Measurements from ENCODE around the gene LRCH3.

Gene LRCH3

GRCh38 chr3:197833930-197834715, 43.1 kb downstream of the LRCH3 start:
- DNase-seq (ENCODE audit: low read depth in 1 of 2, low spot score in 1 of 2), result no peak

DNA sequence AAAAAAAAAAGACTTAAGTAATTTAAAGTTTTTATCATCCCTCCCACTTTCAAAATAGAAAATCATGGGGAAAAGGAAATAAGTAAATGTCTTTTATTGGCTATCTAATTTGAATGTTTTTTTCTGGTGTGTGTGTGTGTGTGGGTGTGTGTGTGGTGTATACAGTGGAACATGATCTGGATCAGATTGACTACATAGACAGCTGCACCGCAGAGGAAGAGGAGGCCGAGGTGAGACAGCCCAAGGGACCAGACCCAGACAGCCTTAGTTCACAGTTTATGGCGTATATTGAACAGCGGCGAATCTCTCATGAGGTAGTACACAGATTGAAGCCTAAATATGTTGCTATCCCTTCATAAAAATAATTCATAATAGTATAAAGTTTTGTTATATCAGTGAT, 44.5 kb downstream of the LRCH3 start:
- no peak for DNase-seq (ENCODE audit: low read depth in 1 of 2, low spot score in 1 of 2)

DNA sequence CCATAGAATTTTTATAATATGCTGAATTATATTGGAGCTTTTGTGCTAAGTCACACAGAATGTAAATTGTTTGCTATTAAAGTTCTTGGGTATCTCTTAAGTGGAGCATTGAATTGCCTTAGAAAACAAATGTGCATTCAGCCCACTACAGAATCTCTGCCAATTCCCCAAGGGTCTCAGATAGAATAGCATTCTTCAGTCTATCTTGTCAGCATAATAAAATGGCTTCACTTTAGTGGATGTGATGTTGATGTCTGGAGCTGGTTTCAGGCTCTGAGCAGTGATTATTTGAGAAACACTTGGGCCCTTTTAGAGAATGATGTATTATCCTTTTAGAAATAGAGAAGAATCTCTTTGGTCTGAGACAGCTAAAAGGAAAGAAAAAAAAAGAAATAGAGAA, 45.2 kb downstream of the LRCH3 start:
- DNase-seq (ENCODE audit: low read depth in 1 of 2, low spot score in 1 of 2), result no peak

GRCh38 chr3:197837282-197837681, 46.2 kb downstream of the LRCH3 start:
- no peak for DNase-seq (ENCODE audit: low read depth in 1 of 2, low spot score in 1 of 2)

DNA sequence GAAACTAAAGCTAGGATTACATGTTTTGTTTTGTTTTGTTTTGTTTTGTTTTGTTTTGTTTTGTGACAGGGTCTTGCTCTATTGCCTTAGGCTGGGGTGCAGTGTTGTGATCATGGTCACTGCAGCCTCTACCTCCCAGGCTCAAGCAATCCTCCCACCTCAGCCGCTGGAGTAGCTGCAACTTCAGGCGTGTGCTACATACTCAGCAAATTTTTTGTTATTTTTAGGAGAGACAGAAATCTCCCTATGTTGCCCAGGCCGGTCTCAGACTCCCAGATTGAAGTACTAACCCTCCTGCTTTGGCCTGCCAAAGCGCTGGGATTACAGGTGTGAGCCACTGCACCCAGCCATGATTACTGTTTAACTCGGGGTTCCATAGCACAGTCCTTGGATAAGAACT, 50.7 kb downstream of the LRCH3 start:
- no peak for DNase-seq (ENCODE audit: low read depth in 1 of 2, low spot score in 1 of 2)

GRCh38 chr3:197846491-197846890, 55.4 kb downstream of the LRCH3 start:
- no peak for DNase-seq (ENCODE audit: low read depth in 1 of 2, low spot score in 1 of 2)

DNA sequence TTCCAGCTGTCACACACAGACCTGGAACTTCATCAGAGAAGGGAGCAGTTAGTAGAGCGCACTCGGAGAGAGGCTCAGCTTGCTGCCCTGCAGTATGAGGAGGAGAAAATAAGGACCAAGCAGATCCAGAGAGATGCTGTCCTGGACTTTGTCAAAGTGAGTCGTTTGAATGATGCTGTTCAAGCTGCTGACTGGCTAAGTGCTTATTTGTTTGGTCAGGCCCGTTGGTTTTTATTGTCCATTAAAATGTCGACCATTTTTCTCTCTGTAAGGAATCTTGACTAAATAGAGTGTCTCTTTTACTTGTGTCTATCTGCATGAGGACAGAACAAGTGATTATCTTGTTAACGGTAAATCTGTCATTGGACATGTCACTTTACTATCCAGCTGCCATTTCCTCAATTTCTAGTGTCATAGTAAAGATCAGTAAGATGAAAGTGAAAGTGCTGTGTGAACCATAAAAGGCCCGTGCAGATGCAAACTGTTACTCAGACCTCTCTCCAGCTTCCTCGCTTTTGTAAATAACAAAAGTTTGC, 56.9 kb downstream of the LRCH3 start:
- DNase-seq (ENCODE audit: low read depth in 1 of 2, low spot score in 1 of 2), result no peak

DNA sequence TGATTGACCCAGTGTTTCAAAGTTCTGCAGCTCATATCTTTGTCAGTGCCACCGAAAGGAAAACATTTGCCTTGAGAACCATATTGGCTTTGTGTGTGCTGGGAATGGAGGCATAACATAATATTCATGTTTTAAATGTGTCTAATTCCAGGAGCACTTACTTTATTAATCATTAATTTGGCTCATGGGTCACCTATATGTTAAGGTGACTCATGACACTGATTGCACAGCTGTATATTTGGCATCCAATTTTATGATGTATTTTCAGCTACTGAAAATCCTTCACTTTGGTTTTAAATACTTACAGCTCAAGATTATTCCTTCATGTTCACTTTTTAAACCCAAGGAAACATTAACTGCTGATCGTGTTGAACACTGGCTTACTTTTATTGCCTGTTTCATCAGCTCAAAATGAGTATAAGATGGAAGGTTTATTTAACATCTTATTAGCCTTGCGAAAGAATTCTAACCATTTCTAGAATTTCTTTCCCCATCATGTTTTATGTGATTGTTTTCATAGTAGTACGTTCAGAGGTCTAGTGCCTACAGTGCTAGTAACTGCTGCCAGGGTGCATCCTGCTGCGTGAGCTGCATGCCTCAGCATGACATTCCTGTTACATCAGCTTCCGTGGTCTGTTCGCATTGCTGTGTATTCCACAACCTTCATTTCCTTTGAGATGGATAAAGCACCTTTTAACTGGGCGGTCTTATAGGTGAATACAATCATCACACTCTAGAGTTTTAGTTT, 63.7 kb downstream of the LRCH3 start:
- DNase-seq (ENCODE audit: low read depth in 1 of 2, low spot score in 1 of 2), result no peak

DNA sequence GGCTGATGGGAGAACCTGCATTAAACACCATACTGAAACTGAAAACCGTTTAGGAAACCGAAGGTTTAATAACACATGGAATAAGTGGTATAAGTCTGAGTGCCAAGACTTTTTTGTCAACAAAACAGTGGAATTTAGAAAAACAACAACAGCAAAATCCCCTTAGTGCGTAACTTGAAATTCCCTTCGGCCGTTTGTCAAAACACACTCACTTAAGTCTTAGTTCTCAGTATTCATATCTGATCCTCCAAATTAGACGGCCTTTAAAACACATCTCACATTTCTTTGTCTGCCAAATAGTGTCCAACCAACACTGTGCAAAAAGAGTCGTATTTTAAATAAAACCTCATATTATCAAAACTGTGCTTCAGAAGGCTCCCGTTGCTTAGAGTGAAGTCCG, 64.5 kb downstream of the LRCH3 start:
- no peak for DNase-seq (ENCODE audit: low read depth in 1 of 2, low spot score in 1 of 2)

GRCh38 chr3:197856199-197856816, 65.3 kb downstream of the LRCH3 start:
- DNase-seq (ENCODE audit: low read depth in 1 of 2, low spot score in 1 of 2), result no peak

DNA sequence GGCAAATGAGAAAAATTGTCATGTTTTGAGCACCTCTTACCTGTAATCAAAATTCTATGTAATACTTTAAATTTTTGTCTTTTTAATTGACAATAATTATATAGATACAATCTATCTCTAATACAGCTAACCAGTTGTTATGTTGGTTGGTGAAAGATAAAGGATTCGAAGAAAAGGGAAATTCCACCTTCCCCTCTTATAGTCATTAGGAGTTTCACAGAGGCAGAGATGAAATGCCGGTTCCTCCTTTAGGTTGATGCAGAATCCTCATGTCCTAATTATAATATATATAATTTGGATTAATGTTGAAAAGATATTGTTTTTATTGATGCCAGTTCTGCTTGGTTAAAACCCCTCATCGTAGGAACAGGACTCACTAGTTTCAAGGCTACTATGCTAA, 67.1 kb downstream of the LRCH3 start:
- no peak for DNase-seq (ENCODE audit: low read depth in 1 of 2, low spot score in 1 of 2)

DNA sequence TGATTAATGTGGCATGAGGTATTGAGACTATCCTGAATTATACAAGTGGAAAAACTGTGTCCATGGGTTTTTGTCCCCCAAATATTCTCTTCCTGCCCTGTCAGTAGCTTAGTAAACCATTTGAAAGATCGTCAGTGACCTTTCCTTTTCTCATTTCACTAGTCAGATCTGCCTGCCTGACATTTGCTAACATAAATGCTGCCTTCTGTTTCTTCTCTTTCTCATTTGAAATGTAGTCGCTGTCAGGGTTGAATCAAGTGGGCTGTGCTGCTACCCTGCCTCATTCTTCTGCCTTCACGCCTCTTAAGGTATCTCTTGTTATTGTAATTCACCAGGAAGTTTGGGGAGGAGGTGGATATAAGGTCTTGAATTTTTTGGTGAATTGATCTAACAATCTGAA, 67.5 kb downstream of the LRCH3 start:
- no peak for DNase-seq (ENCODE audit: low read depth in 1 of 2, low spot score in 1 of 2)

DNA sequence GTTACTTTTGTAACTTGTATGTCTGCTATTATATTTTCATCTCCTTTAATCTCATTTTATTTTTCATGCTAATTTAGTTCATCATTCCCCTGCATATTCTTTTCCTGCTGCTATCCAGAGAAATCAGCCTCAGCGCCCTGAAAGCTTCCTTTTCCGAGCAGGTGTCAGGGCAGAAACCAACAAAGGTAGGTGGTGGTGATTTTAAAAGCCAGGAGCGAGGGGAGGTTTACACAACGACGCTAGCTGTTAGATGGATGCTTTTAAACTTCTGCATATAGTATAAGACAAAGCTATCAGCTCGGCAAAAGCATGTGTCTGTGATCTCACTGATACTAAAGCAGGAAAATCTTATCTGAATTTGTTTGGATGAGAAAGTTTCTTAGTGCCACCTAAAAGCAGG, 75.0 kb downstream of the LRCH3 start:
- no peak for DNase-seq (ENCODE audit: low read depth in 1 of 2, low spot score in 1 of 2)

DNA sequence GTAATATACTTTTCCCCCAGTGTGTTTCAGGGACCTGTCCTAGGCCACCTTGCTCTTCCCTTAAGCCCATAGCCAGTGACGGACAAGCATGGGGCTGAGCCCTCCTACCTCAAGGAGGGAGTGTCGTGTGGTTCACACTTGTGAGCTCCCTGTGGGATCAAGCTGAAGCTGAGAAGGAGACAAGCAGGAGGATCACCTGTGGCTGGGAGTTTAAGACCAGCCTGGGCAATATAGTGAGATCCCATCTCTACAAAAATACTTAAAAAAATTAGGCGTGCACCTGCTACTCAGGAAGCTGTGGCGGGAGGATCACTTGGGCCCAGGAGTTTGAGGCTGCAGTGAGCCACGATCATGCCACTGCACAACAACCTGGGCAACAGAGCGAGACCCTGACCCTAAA, 82.3 kb downstream of the LRCH3 start:
- DNase-seq (ENCODE audit: low read depth in 1 of 2, low spot score in 1 of 2), result no peak

GRCh38 chr3:197874064-197874463, 83.0 kb downstream of the LRCH3 start:
- DNase-seq (ENCODE audit: low read depth in 1 of 2, low spot score in 1 of 2), result no peak

DNA sequence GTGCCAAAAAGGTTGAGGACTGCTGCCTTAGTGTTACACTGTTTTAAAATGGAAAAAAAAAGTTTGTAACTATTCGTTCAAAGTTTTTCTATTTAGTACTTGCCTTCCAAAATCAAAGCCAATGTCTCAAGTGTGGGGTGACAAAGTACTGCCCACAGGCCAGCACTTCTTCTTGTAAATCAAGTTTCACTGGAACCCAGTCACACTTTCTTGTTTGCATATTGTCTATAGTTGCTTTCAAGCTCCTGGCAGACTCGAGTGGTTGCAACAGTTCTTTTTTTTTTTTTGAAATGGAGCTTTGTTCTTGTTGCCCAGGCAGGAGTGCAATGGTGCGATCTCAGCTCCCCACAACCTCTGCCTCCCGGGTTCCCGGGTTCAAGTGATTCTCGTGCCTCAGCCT, 83.6 kb downstream of the LRCH3 start:
- DNase-seq (ENCODE audit: low read depth in 1 of 2, low spot score in 1 of 2), result no peak

- no peak for DNase-seq (ENCODE audit: low read depth in 1 of 2, low spot score in 1 of 2)
Measured at GRCh38 chr3:197877902-197878301, 86.8 kb downstream of the LRCH3 start.

DNA sequence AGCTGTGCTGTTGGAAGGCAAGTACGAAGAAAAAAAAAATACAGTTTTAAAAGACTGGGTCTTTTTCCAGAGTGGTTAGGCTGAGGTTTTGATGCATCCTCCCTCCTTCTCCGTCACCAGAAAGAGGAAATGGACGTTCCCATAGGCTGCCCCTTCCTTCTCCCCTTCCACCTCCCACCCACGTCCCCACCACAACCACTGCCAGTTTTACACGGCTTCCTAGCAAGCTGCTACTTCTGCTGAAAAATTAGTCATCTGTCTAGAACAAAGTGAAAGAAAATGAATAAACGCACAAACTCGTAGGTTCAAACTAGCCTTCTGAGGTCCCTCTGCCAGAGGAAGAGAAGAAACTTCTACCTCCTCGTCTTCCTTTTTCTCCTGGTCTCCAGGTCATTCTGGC, 87.4 kb downstream of the LRCH3 start:
- DNase-seq (ENCODE audit: low read depth in 1 of 2, low spot score in 1 of 2), result no peak

DNA sequence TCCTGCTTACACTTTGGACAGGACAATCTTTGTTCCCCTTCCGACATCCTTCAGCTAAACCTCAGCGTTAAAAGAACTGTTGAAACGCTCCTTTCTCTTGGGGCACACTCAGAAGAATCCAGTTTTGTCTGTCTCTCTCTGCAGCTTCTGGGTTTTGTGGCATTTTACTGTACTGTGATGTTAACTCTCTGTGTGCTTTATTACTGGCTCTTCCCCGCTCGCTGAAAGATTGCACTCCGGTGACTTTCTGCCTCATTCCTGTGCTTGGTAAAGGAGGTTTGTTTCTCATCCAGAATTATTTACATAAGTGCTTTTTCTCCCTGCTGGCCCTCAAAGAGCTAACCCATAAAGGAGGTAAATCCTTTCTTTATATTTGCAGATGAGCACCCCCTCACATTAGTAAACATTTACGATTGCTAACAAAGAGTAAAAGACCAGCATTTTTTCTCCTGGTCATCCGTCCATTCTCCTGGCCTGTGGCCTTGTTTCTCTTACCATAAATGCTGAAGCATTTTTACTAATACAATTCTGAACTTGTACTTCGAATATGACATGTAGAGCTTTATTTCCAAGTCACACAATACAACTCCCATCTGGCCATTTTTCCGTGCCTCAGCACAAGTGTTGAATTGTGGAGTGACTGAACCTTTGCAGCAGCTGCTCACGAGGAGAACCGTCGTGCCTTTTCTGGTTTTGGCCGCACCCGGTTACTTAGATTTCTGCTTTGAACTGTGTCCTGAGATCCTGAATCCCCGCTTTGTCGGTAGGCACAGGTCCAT, 89.6 kb downstream of the LRCH3 start:
- no peak for DNase-seq (ENCODE audit: low read depth in 1 of 2, low spot score in 1 of 2)

DNA sequence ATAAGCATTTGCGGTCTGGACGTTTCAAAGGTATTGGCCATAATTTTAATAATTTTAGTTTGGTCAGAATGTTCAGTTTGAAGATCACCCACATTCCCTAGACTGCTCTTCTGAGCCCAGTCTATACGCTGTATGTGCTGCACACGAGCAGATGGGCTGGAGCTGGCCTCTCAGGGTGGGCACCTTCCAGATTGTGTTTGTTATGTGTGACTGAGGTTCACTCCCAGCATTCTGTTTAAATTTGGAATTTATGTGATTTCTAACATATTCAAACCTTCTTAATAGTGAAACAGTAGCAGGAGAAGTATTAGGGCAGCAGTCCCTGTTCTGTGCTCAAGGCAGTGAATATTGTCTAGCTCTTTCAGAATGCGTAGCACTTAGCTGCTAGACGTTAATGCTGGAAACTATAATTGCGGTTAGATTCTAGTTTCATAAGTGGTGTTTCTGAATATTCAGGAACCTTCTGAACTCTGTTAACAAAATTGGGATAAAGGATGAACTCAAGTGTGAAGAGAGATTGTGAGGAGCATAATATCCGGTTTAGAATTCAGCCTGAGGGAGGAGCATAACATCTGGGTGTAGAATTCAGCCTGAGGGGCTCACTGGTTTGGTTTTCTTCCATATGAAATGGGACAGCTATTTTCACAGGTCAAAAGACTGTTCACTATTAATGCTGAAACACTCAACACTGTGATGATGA, 90.4 kb downstream of the LRCH3 start:
- DNase-seq (ENCODE audit: low read depth in 1 of 2, low spot score in 1 of 2), result no peak

DNA sequence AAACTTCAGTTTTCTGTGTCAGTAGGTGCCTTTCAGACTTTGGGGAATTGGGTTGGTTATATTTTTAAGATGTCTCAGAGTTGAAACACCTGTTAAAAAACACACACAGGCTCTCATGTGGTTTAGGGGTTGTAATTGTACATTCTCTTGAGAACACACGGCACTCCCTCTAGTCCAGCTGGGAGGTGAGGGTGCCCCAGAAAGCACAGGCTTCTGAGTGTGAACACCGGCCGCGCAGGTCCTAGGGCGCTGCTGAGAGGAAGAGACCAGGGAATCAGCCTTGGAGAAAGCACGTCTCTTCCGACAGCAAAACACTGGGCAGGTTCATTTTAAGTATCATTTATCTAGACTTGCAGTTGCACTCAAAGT, 90.9 kb downstream of the LRCH3 start:
- no peak for DNase-seq (ENCODE audit: low read depth in 1 of 2, low spot score in 1 of 2)
